Gastrocnemius medialis (tissue), 4 donors: ENCODE data around the gene TTBK1.

Experiments used
- CTCF ChIP-seq, 5 experiments: fragments of 450-650 bp in 3 of 5; fragments of 200-600 bp in 2 of 5; sonication (generic) in 2 of 5; IDR thresholded peaks in 4 of 5; conservative IDR thresholded peaks in 1 of 5; 1 replicate in 4 of 5; 2 replicates in 1 of 5; pipeline ENCODE4 v1.5.1; 2016 to 2019; ENCODE audit warnings: antibody characterized with exemption in 5 of 5, mild to moderate bottlenecking in 3 of 5, moderate library complexity in 3 of 5
- POLR2A ChIP-seq, 2 donors: fragments of 450-650 bp; IDR thresholded peaks; one replicate each; pipeline ENCODE4 v1.6.1; 2017; ENCODE audit warnings: antibody characterized with exemption in 2 of 2, mild to moderate bottlenecking in 2 of 2, moderate library complexity in 2 of 2

DNA sequence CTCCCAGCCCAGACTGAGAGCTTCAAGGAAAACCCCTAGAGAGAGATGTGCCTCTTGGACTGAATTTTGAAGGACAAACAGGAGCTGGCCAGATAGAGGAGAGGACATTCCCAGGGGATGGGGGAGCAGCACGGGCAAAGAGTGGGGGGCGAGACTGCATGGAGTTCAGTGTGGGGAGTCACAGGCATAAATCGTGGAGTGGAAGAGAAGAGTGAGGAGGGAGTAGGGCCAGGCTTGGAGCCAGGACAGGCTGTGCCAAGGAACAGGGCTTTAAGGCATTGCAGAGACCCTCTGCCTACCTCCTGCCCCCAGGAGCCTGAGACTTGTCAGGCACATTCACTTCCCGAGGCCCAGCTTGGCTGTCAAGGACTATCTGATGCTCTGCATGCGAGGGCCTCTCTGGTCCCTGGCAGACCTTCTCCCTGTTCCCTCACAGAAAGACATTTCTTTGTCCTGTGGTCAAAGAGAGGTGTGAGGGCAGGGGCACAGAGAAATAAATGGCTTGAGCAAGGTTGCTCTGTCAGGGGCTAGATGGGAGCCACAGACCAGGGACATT lies 49.6 kb downstream of the TTBK1 start:
- no peak for TF ChIP-seq CTCF (IDR thresholded peaks at IDR 0.05 in 4 of 5, conservative IDR thresholded peaks at IDR 0.05 in 1 of 5)
- TF ChIP-seq POLR2A (IDR thresholded peaks at IDR 0.05) = no peak
